KG1 (cell line): Measurements from ENCODE around the gene ZHX3.
"Not testable (repeated sequence)": the region's sequence is repeated elsewhere in the genome, so short reads cannot be mapped to it uniquely, and the experiment has no call there.

ENCODE experiments used
- DNase-seq: peaks from one replicate; lab custom pipeline; 2025; lab: John Stamatoyannopoulos, UW

The ZHX3 gene

DNA sequence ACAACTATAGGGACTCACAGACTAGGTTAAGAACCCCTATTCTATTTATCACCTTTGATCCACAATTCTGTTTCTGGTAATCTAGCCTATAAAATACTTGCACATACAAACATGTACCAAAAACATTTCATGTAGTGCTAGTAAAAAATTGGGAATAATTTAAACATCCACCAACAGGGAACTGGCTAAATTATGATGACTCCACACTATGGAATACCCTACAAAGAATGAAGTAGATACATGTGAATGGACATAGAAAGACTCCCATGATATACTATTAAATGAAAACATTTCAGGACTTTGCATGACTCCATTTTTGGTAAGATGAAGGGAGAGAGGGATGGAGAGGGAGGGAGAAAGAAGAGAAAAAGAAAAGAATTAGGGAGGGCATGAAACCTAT is 58.2 kb downstream of the ZHX3 start:
- no peak for DNase-seq

DNA sequence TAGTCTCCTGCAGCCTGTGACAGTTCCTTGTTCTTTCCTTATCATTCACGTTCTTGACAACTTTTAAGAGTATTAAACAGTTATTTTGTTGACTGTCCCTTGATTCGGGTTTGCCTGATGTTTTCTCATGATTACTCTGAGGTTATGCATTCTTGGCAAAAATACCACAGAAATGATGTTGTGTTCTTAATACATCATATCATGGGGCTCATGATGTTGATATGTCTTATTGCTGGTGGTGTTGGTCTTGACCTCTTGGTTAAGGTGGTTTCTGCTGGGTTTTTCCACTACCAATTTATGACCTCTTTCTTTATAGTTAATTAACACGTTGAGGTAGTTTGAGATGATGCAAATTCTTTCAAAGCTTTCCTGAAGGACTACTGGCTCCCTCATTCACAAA is 59.1 kb downstream of the ZHX3 start:
- DNase-seq, result no peak

DNA sequence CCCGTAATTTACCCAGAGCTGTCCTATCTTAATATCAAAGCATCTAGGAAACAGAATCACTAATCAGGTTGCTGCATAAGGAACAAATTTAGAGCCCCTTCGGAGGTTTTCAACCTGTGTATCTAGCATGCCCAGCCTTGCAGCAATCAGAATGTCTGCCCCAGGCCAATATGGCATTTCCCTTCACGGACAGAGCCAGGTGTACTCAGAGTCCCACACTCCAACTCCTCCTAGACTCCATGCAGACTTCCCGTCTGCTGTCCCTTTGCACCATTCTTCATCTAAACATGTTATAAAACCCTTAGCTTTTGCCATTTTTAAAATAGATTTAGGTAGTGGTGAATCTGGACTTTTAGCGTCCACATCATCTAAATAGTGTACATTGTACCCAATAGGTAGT is 61.0 kb downstream of the ZHX3 start:
- no peak for DNase-seq

DNA sequence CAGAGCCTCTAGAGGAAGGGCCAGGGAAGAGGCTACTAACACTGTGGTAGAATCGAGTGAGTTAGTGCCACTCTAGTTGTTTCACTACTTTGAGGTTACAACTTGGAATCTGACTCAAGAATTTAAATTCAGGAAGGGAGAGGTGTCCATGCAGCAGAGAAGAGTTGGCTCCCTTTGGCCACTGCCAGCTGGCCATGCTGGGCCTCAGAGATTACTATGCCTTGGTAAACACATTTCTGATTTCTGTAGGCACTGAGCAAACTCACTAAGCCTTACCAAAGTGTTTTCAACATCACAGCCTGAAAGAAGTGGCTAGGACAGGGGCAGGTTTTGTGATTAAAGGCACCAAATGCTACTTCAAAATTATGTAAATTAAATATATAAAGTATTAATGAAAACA is 61.9 kb downstream of the ZHX3 start:
- DNase-seq, result no peak

DNA sequence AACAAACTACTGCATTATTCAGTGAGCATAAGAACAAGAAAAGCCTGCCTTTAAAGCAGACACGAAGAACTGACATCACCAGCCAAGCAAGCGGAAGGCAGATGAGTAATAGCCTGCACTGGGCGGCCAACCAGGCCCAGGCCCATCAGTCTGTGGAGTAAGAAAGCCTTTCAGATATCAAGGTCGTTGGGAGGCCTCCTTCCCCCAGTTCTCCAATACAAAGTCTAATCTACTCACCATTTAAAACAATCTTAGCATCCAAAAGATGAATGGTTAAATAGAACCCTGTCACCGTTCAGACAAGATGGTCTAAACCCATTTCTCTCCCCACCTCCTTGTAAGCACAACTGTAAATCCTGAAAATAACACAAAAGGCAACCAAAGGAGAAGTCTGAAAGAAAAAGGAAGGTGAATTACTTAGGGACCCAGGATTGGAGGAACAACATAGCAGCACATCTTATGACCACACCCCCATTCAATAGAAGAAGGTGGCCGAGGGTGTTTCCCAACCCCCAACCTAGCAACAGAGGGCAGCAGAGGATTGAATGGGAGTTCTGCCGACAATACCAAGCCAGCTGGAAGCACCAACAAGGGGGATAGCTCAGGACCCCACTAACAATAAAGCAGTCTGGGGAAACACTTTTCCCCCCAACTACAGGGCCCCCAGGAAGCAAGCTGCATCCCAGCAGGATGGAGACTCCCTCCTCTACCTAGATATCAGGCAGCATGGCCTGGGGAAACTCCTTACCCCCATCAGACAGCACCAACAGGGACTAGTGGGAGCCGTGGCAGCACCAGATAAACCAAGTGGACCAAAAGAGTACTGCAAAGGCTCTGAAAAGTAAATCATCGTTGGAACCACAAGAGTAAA is 67.9 kb downstream of the ZHX3 start:
- no peak for DNase-seq

- DNase-seq, result no peak
These were observed 69.0 kb downstream of the ZHX3 start for GRCh38 chr20:41248368-41249024.

DNA sequence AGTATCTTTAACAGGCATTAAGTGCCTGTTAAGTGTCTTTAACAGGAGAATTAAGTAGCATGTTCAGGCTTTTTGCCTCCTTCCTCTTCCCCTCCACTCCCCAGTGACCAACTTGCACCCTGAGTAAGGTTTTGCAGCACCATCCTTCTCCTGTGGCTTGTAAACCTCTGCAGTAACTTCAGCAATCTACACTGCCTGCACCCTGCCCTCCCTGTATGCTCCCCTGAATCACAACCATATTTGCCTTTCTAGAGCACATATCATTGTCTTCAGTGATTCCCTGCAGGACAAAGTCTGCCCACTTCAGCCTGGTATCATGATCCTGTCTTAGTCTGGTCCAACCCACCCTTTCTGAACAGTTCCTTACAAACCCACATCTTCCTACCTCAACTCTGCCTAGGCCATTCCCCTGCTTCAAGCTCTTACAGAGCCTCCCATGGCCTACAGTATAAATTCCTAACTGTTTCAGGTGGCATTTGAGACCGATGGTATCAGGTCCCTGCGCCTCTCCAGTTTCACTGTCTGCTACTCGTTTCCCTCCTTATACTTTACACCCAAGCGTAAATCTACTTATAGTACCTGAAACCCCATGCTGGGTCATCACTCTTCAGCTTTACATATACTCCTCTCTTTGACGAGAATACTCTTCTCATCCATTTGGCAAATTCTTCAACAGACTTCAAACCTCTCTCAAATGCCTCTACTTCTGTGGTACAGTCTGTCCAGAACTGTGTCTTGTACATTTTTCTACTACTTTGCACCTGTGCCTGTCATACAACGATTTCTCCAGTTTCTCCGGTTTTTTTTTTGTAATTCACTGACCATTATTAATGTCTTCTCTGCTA is 69.8 kb downstream of the ZHX3 start:
- DNase-seq, result no peak

- no peak for DNase-seq
These were observed 72.3 kb downstream of the ZHX3 start for GRCh38 chr20:41245086-41245707.

DNA sequence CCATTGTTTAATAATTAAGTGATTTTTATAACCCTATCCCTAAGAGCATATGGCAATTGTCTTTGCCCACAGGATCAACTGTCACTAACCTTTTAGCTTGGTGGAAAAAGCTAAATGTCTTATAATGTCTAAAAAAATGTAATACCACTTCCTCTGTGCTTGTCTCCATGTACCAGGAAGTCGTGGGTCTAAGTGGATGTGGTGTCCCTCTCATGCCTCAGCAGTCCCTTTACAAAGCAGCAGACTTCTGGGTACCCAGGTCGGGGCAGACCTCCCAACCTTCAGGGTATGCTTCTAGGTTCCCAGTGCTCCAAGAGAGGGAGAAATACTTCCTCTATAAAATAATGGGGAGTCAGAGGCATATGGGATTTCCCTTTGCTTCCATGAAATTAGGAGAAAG is 74.7 kb downstream of the ZHX3 start:
- no peak for DNase-seq

DNA sequence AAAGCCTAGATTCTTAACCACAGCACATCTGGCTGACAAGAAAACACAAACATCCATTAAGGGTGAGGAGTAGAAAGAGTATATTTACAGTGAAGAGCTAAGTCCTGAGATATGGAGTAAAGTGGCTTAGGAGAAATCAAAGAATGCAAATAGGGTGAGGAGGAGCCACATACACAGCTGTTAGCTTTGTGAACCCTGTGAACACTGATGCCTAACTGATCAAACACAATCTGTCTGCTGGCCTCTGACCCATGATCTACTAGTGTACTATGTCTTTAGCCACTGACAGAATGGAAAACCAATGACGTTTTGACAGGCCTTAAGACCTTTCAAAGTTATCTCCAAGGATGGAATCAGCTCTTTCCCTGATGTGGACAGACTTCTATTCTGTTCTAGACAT is 75.2 kb downstream of the ZHX3 start:
- DNase-seq, result no peak

DNA sequence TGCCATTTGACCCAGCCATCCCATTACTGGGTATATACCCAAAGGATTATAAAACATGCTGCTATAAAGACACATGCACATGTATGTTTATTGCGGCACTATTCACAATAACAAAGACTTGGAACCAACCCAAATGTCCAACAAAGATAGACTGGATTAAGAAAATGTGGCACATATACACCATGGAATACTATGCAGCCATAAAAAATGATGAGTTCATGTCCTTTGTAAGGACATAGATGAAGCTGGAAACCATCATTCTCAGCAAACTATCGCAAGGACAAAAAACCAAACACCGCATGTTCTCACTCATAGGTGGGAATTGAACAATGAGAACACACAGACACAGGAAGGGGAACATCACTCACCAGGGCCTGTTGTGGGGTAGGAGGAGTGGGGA is 80.3 kb downstream of the ZHX3 start:
- not testable (repeated sequence) for DNase-seq

GRCh38 chr20:41236818-41237217 is 80.7 kb downstream of the ZHX3 start:
- DNase-seq, result not testable (repeated sequence)

DNA sequence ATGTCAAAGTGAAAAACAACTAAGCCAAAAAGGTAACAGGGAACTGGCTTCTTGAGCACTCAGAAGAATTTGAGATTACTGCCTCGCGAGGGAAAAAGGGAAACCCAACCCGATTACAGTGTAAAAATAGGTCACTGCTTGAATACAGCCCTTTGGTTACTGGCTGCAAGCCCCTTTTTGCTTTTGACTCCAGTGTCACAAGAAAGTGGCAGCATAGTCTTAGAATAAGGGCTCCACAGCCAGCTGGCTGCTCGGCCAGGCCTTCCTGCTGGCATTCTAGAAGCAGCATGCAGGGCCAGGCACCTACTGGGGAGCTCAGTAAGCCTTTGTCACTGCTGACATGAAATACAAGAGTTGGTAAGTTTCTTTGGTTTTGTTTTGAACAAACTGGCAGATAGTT is 83.0 kb downstream of the ZHX3 start:
- DNase-seq, result no peak

DNA sequence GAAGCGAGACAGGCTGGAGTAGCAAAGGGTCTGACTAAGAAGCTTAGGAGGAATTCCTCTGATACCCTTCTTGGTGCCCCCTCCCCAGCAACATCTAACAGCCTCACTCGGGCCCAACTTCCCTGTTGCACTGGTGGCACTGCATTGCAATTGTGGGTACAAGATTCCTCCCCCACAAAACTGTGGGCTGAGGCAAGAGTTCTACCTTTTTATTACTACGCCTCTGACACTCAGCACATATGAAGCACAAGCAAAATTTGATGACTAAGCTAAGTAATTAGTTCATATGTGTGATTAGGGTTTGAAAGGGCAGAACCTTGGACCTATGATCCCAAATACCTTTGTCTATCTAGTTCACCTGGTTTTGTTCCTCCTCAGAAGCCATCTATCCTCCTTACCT is 83.5 kb downstream of the ZHX3 start:
- no peak for DNase-seq

DNA sequence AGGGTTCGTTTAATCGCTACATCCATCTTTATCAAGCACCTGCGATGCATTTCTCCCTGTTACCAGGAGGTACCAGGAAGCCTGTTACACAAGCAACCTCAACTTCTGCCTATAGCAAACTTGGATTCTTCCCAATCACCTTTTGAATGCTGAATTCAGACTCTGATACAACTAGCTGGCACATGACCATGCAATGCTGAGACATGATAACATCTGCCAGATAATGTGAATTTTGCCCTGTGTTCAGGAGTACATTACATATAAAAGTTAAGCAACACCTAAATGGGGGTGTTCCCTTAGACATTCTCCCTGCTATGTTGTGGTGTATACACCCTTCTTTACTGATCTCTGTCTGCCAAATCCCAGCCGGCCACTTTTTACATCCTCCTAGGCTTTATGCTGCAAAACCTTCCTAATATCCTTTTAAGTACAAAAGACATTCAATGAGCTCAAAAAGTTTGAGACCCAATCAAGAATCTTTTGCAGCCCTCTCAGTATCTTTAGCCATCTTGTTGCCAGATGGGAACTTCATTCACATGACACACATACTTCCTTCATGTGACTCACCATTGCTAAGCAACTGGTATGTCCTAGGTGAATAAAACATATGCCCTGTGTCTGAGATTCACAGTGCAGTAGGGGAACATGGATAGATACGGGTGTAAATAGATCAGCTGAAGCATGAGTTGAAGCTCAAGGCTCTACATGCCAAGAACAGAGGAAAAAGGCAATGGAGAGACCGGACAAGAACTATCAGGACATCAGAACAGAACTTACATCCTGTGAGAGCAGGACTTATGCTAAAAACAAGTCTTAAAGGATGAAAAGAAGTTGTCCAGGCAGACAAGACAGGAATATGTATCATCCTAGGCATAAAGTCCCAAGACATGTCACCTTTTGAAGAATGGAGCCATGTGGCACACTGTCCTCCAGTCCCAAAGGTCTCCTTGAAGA is 84.3 kb downstream of the ZHX3 start:
- no peak for DNase-seq

GRCh38 chr20:41231136-41231535 is 86.4 kb downstream of the ZHX3 start:
- no peak for DNase-seq

- DNase-seq, result no peak
These were observed 87.4 kb downstream of the ZHX3 start for GRCh38 chr20:41230136-41230535.

GRCh38 chr20:41229259-41229658 is 88.3 kb downstream of the ZHX3 start:
- DNase-seq, result no peak

GRCh38 chr20:41228858-41229257 is 88.7 kb downstream of the ZHX3 start:
- DNase-seq, result no peak

DNA sequence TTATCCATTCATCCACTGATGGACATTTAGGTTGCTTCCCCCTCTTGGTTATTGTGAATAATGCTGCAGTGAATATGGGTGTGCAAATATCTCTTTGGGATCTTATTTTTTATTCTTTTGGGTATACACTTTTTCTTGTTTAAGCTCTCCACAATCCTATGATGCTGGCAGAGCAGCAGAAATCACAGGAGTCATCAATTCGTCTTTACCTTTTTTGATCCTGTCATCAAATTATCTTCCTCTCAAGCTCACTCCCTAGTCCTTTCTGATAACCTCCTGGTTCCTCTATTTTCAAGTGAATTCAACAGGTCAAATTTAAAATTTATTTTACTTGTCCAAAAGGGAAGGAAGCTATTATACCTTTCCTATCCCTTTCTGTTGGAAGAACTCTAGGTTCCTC is 91.1 kb downstream of the ZHX3 start:
- DNase-seq, result no peak

DNA sequence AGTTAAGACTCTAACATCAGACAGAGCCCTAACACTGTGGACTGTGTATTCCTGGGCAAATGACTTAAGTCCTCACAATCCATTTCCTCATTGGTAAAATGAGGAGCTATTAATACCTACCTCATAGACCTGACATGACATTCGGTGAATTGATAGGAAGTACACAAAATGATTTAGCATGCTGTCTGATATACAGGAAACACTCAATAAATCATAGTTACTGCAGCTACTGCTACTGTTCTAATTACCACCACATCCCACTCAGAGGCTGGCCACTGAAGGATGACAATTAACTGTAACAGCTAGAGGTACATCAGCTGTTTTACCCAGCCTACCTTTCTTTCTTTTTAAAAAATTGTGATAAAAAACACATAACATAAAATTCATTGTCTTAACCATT is 92.4 kb downstream of the ZHX3 start:
- DNase-seq, result no peak
